ENCODE results near the gene IGSF3.
"Not testable (repeated sequence)": the region's sequence is repeated elsewhere in the genome, so short reads cannot be mapped to it uniquely, and the experiment has no call there.

- not testable (repeated sequence) for TF ChIP-seq CTCF (IDR thresholded peaks at IDR 0.05; ENCODE audit: low read length); EZH2 (optimal IDR thresholded peaks at IDR 0.05; ENCODE audit: low read depth, low read length)
Measured at GRCh38 chr1:116620392-116620791, 47.1 kb downstream of the IGSF3 start.

Measured in MM.1S (cell line).